IPS-NIHi7 (cell line): Measurements from ENCODE around the gene MAEL.

Source experiments
- DNase-seq: peaks from one replicate; pipeline ENCODE4 v3.0.0; 2012; ENCODE audit warnings: mixed read lengths; ENCODE audit errors: extremely low spot score

MAEL gene

DNA sequence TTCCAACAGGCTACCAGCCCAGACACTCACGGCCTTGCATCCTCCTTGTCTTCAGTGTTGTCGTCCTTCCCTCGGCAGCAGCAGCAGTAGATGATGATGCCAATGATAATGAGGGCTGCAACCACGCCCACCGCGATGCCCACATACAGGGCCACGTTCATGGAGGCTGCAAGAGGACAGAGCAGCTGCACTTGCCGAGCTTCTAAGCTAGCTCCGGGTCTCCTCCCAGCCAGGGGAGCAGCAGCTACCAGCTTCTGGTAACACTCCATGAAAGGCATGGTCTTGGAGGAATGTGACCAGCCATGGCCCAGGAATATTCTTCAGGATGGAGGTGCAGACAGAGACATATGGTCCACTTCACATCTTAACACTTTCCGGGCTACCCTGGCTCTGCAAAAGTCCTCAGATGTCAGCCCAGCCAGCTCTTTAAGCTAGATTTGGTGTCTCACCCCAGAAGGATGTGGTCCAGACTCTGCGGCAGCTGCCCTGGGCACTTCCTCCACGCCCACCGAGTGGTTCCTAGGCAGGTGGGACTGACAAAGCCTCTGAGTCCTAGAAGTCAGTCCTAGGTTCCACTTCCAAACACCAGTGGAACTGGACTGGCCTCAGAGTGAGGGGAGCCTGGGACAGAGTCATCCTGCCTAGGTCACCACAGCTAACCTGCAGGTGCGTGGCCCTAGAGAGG lies 66.0 kb downstream of the MAEL start:
- no peak for DNase-seq

DNA sequence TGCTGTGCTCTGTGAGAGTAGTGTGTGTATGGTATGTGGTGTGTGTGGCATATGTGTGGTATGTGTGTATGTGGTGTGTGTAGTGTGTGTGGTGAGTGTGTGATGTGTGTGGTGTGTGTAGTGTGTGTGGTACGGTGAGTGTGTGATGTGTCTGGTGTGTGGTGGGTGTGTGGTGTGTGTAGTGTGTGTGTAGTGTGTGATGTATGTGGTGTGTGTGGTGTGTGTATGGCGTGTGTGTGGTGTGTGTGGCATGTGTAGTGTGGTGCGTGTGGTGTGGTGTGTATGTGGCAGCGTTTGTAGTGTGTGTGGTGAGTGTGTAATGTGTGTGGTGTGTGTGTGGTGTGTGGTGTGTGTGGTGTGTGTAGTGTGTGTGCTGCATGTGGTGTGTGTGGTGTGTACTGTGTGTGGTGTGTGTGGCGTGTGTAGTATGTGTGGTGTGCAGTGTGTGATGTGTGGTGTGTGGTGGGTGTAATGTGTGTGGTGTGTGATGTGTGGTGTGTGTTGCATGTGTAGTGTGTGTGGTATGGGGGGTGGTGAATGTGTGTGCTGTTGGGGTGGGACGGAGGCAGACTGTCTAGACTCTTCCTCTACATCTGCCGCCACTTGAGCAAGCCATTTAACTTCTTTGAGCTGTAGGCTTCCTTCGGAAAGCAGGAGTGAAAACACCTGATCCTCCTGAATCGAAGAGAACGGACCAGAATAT lies 67.6 kb downstream of the MAEL start:
- no peak for DNase-seq

DNA sequence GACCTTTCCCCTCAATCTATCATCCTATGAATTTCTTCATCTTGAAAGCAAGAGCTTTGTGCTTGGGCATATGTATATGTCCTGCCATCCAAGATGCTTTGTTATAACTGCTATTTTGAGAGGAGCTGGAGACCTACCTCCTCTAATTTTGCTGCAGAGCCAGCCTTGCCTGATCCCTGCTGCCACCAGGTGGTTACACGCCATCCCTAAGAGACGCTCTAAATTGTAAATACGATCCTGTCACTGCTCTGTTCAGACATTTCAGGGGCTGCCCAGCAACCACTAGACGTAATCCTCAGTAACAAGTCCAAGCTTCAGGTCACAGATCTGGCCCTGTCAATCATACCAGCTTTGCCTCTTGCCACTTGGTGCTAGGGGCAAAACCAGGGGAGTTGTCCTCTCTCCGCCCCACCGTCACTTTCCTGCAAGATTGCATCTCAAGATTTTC lies 68.2 kb downstream of the MAEL start:
- peak; percentile 63 for DNase-seq

DNA sequence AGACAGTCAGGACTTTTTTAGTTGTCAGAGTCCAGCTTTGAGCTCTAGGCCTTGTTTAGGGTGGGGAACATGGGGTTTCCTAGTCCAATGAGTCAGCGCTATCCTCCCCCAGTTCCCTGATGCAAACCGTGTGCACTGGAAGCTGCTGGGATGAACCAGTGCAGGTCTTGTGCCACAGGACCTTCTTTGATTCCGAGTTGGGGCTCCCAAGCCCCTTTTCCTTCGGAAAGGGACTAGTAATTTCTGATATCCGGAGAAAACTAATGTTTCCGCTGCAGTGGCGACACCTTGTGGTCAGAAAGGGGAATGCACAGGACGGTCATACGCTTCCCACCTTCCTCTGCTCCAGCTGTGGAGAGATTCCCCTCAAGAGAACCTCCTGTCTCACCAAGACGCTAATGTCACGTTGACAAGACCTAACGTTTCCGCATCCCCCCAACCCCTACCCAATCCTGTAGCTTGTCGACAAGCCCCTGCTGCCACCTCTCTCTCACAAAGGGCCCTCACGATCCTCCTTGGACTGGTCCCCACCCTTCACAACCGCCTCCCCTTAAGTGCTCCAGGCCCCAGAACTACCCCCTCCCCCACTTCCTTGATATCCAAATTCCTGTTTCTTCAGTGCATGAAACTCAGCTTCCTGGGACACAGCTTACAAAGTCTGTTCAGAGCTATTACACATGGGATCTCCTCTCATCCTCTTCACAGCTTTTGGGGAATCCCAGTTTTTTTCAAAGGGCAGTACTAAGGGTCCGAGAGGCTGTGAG lies 70.1 kb downstream of the MAEL start:
- DNase-seq: peak; percentile 71

DNA sequence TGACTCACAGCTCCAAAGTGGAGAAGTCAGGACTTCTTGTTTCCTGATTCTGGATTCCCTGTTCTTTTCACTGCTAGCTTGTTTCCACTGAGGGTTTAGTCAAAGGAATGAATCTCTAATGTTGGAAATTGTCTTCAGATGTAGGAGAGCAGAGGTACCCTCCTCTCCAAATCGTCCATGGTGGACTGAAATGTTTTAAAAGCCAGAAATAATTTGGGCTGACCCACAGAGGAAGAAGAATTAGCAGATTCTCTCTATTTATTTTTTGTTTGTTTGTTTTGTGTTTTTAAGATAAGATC lies 70.7 kb downstream of the MAEL start:
- no peak for DNase-seq

DNA sequence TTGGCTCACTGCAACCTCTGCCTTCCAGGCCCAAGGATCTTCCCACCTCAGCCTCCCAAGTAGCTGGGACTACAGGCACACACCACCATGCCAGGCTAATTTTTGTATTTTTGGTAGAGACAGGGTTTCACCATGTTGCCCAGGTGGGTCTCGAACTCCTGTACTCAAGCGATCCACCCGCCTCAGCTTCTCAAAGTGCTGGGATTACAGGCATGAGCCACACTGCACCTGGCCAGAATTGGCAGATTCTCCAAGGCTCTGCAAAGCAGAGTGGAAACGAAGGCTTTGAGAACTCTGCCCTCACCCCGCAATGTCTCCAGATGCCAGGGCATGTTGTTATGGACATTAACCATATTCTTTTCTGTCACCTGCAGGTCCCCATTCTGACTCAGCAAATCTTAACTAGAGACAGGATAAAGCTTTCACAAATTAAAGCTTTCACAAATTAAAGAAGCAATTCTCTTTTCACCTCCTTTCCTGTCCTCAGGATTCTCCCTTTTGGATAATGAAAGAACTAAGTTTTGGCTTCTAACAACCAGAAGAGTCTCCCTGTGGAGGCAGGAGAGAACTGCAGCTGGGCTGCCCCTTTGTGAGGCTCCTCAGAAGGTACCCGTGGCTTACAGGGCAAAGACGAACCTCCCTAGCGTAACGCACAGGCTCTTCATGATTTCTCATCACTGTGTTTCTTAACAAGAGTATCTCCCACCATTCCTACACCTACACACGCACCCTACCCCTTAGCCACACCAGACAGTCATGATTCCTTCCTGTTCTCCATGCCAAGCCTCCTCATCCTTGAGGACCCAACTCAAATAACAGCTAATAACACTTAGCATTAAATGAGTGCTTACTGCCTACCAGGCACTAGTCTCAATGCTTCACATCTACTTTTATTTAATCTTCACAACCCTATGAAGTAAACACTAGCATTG lies 71.3 kb downstream of the MAEL start:
- DNase-seq: peak; percentile 40

DNA sequence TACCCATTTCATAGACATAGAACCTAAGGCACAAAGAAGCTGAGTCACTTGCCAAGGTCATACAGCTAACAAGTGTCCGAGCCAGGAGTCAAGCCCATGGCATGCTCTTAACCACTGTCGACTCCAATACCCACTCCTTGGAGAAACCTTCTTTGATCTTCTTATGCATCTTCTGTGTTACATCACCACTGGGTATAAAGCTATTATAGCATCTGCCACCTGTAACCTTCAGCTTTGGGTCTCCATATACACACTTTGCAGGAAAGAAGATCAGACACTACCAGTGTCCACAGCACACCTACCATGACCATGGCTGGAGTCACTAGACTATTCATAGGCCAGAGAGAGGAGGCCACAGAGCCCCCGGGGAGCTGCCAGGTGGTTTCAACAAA lies 72.0 kb downstream of the MAEL start:
- no peak for DNase-seq

DNA sequence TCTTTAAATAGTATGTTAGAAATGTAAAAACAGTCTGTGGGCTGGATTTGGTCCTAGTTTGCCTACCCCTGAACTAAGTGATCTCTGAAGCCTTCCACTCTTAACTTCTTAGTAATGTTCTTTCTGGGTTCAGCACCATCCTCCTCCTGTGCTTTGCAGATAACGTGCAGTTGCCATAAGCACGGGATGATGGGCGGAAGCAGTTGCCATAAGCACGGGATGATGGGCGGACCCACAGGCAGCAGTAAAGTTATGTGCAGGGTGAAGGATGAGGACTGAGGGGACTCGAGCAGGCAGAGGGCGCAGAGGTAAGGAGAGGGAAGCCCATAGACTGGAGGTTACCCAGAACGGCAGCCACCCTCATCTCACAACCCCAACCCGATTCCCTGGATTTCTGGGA lies 75.5 kb downstream of the MAEL start:
- no peak for DNase-seq

DNA sequence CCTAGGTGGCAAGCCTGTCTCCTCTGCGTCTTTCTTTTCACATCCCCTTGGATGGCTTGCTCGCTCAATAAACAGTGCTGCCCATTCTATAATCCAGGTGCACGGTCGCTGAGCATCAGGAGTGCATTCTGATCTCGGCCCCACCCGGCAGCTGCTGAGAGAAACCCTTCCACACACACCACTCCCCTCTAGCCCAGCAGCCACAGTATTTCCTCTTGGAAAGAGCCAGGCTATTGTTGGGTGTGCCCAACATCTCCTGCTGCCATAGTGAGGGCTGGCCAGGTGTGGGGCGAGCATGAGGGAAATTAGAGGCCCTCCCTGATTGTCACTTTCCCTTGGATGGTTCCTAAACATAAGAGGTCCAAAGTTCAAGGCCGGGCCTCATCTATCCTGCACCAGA lies 76.4 kb downstream of the MAEL start:
- no peak for DNase-seq

DNA sequence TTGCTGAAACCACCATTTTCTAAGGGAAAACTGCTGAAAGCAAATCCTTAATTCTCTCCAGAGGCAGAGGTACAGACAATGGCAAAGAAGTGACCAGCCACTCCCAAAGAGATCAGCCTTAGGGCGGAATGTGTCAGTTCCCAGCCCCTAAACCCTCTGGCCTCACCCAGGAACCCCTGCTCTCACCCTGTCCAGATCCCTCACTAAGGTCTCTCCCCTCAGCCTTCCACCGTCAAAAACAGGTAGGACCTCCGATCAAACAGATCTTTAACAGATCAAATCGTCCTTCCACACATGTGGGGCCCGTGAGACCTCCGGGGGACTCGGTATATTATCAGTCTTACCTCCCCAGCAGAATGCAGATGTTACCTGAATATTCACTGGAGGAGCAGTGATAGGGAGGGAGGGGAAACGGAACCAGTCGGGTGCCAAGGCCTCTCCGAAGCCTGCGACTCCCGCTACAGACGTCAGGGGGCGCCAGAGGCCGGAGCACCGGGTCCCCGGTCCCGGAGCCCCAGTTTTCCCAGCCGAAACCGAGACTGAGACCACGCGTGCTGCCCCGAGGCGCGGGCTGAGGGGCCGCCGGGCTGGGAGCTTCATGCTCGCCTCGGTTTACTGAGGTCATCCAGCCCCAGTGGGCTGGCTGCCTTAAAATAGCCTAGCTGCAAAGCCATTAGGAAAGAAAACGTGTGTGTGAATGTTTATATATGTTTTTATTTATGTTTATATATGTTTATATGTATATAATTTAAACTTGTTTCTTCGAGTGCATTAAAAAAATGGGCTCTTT lies 77.4 kb downstream of the MAEL start:
- peak; percentile 96 for DNase-seq

DNA sequence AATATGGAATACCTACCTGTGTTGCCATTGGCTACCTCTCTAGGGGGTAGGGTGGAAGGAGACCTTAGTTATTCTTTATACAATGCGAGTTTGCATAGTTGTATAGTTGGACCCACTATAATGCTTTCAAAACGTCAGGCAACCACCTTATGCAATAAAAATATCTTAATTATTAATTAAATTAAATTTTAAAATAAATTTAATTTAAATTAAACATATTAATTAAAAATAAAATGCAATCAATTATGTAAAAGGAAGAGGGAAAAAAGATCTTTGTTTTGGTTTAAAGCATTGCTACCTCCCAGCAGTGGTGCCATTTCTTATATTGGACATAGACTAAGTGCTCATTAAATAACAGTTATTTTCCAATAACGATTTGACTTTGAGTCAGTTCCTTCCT lies 78.8 kb downstream of the MAEL start:
- no peak for DNase-seq

DNA sequence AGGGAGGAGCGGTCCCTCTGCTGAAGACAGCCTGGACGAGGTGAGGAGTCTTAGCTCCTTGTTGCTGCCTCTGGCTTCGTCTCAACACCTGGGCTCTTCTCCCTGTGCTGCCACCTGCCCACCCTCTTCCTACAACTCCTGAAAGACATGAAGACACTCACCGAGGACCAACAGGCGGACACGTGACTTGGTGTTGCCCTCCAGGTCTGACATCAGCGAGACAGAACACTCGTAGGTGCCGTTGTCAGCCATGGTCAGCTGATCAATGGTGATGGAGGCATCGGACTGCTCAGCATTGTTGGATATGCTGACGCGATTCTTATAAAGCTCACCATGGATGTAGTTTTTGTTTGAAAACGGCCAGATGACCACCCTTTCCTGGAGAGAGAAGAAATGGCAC lies 79.7 kb downstream of the MAEL start:
- no peak for DNase-seq

DNA sequence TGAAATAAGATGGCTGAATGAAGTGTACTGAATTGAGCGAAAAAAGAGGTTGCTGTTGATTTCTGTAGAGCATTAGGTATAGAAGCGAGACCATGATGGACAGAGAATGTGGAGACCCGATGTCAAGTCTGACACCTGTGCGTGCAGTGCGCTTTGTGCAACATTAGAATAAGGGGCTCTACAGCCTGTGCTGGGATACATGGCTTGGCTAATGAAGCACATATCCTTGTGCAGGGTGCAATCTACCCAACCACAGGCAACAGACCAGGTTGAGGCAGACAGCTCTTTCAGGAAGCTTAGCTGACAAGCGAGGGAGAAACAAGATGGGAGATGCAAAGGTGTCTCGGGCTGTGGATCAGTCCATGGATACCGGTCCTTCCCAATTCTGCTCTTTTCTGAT lies 82.2 kb downstream of the MAEL start:
- DNase-seq: no peak
